OCI-LY1 (cell line): ENCODE data around the gene ZIM2.

Experiments
- CTCF ChIP-seq: fragments of 200-600 bp; sonication (generic), shearing (Covaris generic); IDR thresholded peaks from 2 replicates; pipeline ENCODE4 v1.5.1; 2017; ENCODE audit warnings: mild to moderate bottlenecking, antibody characterized with exemption, low read length, moderate library complexity, mixed read lengths
- EZH2 ChIP-seq: fragments of 200-600 bp; sonication (generic), shearing (Covaris generic); IDR thresholded peaks from 2 replicates; pipeline ENCODE4 v1.8.0; 2017; ENCODE audit warnings: borderline replicate concordance, mixed run types, mild to moderate bottlenecking, antibody characterized with exemption, low read length, moderate library complexity, mixed read lengths

- TF ChIP-seq CTCF (no peak), EZH2 (no peak)
These were observed 2.3 kb downstream of the ZIM2 start for GRCh38 chr19:56838024-56838908.
